GM19372 (cell line): ENCODE results near the gene EGLN2.
"Not testable (repeated sequence)": the region's sequence is repeated elsewhere in the genome, so short reads cannot be mapped to it uniquely, and the experiment has no call there.

Experiments used
- ATAC-seq: cut with Tn5 transposase; IDR thresholded peaks from one replicate; pipeline ENCODE4 v1.9.1; 2021; ENCODE audit warnings: mild to moderate bottlenecking, low read depth, moderate library complexity; ENCODE audit not compliant: unreplicated experiment

Gene EGLN2

GRCh38 chr19:40838477-40838876, 39.5 kb downstream of the EGLN2 start:
- not testable (repeated sequence) for ATAC-seq

GRCh38 chr19:40842012-40842411, 43.0 kb downstream of the EGLN2 start:
- not testable (repeated sequence) for ATAC-seq

GRCh38 chr19:40842997-40843652, 44.1 kb downstream of the EGLN2 start:
- ATAC-seq: not testable (repeated sequence)

GRCh38 chr19:40843653-40844052, 44.7 kb downstream of the EGLN2 start:
- ATAC-seq: not testable (repeated sequence)

- ATAC-seq: not testable (repeated sequence)
Measured at GRCh38 chr19:40846722-40847121, 47.7 kb downstream of the EGLN2 start.

- not testable (repeated sequence) for ATAC-seq
Measured at GRCh38 chr19:40850277-40850676, 51.3 kb downstream of the EGLN2 start, which contains the start of gene CYP2A6. CYP2A6 (minus strand) TSS chr19:40850447; CDS start chr19:40850426, 21 bp downstream.

GRCh38 chr19:40852467-40853152, 53.6 kb downstream of the EGLN2 start:
- not testable (repeated sequence) for ATAC-seq
